Adrenal gland (tissue), 5 donors: ENCODE data around the gene PSMC4.

ENCODE experiments used
- CTCF ChIP-seq, 6 experiments: fragments of 450-650 bp in 4 of 6; fragments of 200-600 bp in 2 of 6; sonication (generic) in 1 of 6; IDR thresholded peaks; 1 replicate in 5 of 6; 2 replicates in 1 of 6; pipeline versions ENCODE4 v1.5.1 to v1.8.0; 2016 to 2021; ENCODE audit warnings: antibody characterized with exemption in 6 of 6, mild to moderate bottlenecking in 2 of 6, moderate library complexity in 1 of 6
- POLR2A ChIP-seq, 2 donors: fragments of 450-650 bp; IDR thresholded peaks; one replicate each; pipeline ENCODE4 v1.6.1; 2017; ENCODE audit warnings: antibody characterized with exemption in 2 of 2, mild to moderate bottlenecking in 2 of 2, moderate library complexity in 1 of 2
- donor health status: DM: no; HTN: no; CAD: no.

- TF ChIP-seq POLR2A (IDR thresholded peaks at IDR 0.05) (no peak), CTCF (IDR thresholded peaks at IDR 0.05) (no peak)
Measured at GRCh38 chr19:39929750-39930149, 41.2 kb upstream of the PSMC4 start.
